ENCODE results near the gene ADAMTS13. TPM values are rescaled to one million over a fixed set of nuclear protein-coding genes. Genes with fewer than 3 reads are reported as not detected.

The ADAMTS13 gene
- total RNA-seq, 1 experiment from 2014 or later: 12.0 TPM

- POLR2A ChIA-PET: interaction anchor here (1.0 kb wide), 2 partner anchors 10 to 12 kb away, joined by 3 to 4 read pairs; partner anchors contain the start of gene CACFD1
- H3K27me3 Mint-ChIP-seq (ENCODE audit: low read depth): no peaks in the 10 kb centered on the region
- no peak for ATAC-seq
- no peaks in the 10 kb centered on the region for H3K9me3 Mint-ChIP-seq
- no peak for DNase-seq (ENCODE audit: low spot score)
- no peak overlapping the region for H3K4me3 Mint-ChIP-seq
- H3K4me1 Mint-ChIP-seq: 0 out of 2 replicates have a peak, but pooled peaks cover 2% of the 10 kb centered on the region
- TF ChIP-seq ZBTB43 (CRISPR knock-in tag; IDR thresholded peaks at IDR 0.05): no peak
- TF ChIP-seq AFF4 (CRISPR knock-in tag; IDR thresholded peaks at IDR 0.05; ENCODE audit: borderline replicate concordance): no peak
- no peak for TF ChIP-seq ZSCAN18 (CRISPR knock-in tag; IDR thresholded peaks at IDR 0.05)
- H3K36me3 Mint-ChIP-seq: peaks cover 3% of the 10 kb centered on the region; the same call in 1 of the 2 replicates
- CTCF ChIA-PET: interaction anchor here (0.7 to 1.8 kb wide), 3 partner anchors 11 to 17 kb away, joined by 3 to 7 read pairs (median 3); partner anchors contain the start of gene CACFD1
- no peak overlapping the region; the same call in 1 of the 2 replicates for H3K27ac Mint-ChIP-seq
These were observed 49.5 kb downstream of the ADAMTS13 start for GRCh38 chr9:133471551-133472276.

GRCh38 chr9:133472277-133472645, 50.1 kb downstream of the ADAMTS13 start:
- no peak for TF ChIP-seq ARID4B (CRISPR knock-in tag; IDR thresholded peaks at IDR 0.05; ENCODE audit: borderline replicate concordance)
- TF ChIP-seq FOXK1 (CRISPR knock-in tag; IDR thresholded peaks at IDR 0.05): no peak
- no peak for TF ChIP-seq SMAD4 (CRISPR knock-in tag; IDR thresholded peaks at IDR 0.05)
- no peak for TF ChIP-seq MXD4 (CRISPR knock-in tag; IDR thresholded peaks at IDR 0.05; ENCODE audit: borderline replicate concordance)
- TF ChIP-seq ATF3 (CRISPR knock-in tag; conservative IDR thresholded peaks at IDR 0.05): no peak
- no peak for TF ChIP-seq SOX15 (CRISPR knock-in tag; IDR thresholded peaks at IDR 0.05)
- no peak for TF ChIP-seq ETV6 (CRISPR knock-in tag; IDR thresholded peaks at IDR 0.05)
- TF ChIP-seq ZBTB43 (CRISPR knock-in tag; IDR thresholded peaks at IDR 0.05): no peak
- TF ChIP-seq ATF6 (CRISPR knock-in tag; IDR thresholded peaks at IDR 0.05): no peak
- no peak for TF ChIP-seq NFE2L1 (CRISPR knock-in tag; IDR thresholded peaks at IDR 0.05)
- TF ChIP-seq CREM (CRISPR knock-in tag; IDR thresholded peaks at IDR 0.05): no peak
- no peak for TF ChIP-seq CTCF (IDR thresholded peaks at IDR 0.05)
- no peak for TF ChIP-seq CBFB (CRISPR knock-in tag; IDR thresholded peaks at IDR 0.05; ENCODE audit: low read depth)
- DNase-seq (ENCODE audit: low spot score) (no peak), ATAC-seq (no peak)
- ChIA-PET CTCF (interaction anchor here (0.7 to 1.8 kb wide), 3 partner anchors 12 to 18 kb away, joined by 3 to 7 read pairs (median 3); partner anchors contain the start of gene CACFD1), POLR2A (interaction anchor here (1.0 kb wide), 2 partner anchors 9 to 13 kb away, joined by 3 to 4 read pairs; partner anchors contain the start of gene CACFD1)
- H3K27ac Mint-ChIP-seq: no peak overlapping the region
- H3K4me1 Mint-ChIP-seq: 0 out of 2 replicates have a peak, but pooled peaks cover 2% of the 10 kb centered on the region
- H3K4me3 Mint-ChIP-seq: no peak overlapping the region
- H3K9me3 Mint-ChIP-seq: no peaks in the 10 kb centered on the region
- peaks cover 3% of the 10 kb centered on the region; the same call in 1 of the 2 replicates for H3K36me3 Mint-ChIP-seq
- H3K27me3 Mint-ChIP-seq (ENCODE audit: low read depth): no peaks in the 10 kb centered on the region
